ENCODE measurements around the gene FRMPD3.

The FRMPD3 gene

GRCh38 chrX:107448998-107449835 lies at the start of gene FRMPD3:
TSS of gene FRMPD3 (plus strand) at chrX:107449652. CDS start at chrX:107526589, 76,937 bp downstream.
- DNase-seq (ENCODE audit: low spot score) = no peak
- TF ChIP-seq CTCF (IDR thresholded peaks at IDR 0.05; ENCODE audit: extremely low read depth, missing control alignments) = no peak

- no peak for DNase-seq (ENCODE audit: low spot score)
- no peak for TF ChIP-seq CTCF (IDR thresholded peaks at IDR 0.05; ENCODE audit: extremely low read depth, missing control alignments)
Measured at GRCh38 chrX:107420571-107420970, 28.9 kb upstream of the FRMPD3 start.

- DNase-seq (ENCODE audit: low spot score) = no peak
- TF ChIP-seq CTCF (IDR thresholded peaks at IDR 0.05; ENCODE audit: extremely low read depth, missing control alignments) = no peak
Measured at GRCh38 chrX:107421337-107421861, 28.1 kb upstream of the FRMPD3 start.

GRCh38 chrX:107429090-107429489 lies 20.4 kb upstream of the FRMPD3 start:
- DNase-seq (ENCODE audit: low spot score) = no peak

GRCh38 chrX:107440187-107440586 lies 9.3 kb upstream of the FRMPD3 start:
- no peak for DNase-seq (ENCODE audit: low spot score)

More at GRCh38 chrX:107429090-107429489, 20.4 kb upstream of the FRMPD3 start:
- peak; percentile 9 for TF ChIP-seq CTCF (IDR thresholded peaks at IDR 0.05; ENCODE audit: extremely low read depth, missing control alignments)

GRCh38 chrX:107440692-107441091 lies 8.8 kb upstream of the FRMPD3 start:
- TF ChIP-seq CTCF (IDR thresholded peaks at IDR 0.05; ENCODE audit: extremely low read depth, missing control alignments) = no peak
- DNase-seq (ENCODE audit: low spot score) = no peak

More at GRCh38 chrX:107440187-107440586, 9.3 kb upstream of the FRMPD3 start:
- no peak for TF ChIP-seq CTCF (IDR thresholded peaks at IDR 0.05; ENCODE audit: extremely low read depth, missing control alignments)

GRCh38 chrX:107442914-107443527 lies 6.4 kb upstream of the FRMPD3 start:
- no peak for DNase-seq (ENCODE audit: low spot score)
- no peak for TF ChIP-seq CTCF (IDR thresholded peaks at IDR 0.05; ENCODE audit: extremely low read depth, missing control alignments)
